Left colon (tissue), 2 donors: ENCODE data around the gene ASCL3. TPM values are rescaled to one million over a fixed set of nuclear protein-coding genes. Genes with fewer than 3 reads are reported as not detected.
"Not testable (repeated sequence)": the region's sequence is repeated elsewhere in the genome, so short reads cannot be mapped to it uniquely, and the experiment has no call there.

Source experiments
- ATAC-seq: fragments of 200-7000 bp; cut with Tn5 transposase; one replicate; pipeline ENCODE4 v1.9.1; 2020; ENCODE audit warnings: mild to moderate bottlenecking, moderate library complexity
- DNase-seq, 2 donors: peaks; one replicate each; pipeline ENCODE4 v3.0.0-alpha.2; 2020
- intact Hi-C, 2 donors: fragments of 100-400 bp; cut with DNase I in 1 of 2; cut with micrococcal nuclease in 1 of 2; formaldehyde crosslinking; loops; one replicate each; pipeline versions ENCODE4 v1.11.2 to v1.14.0; 2022; cut with DNase I, micrococcal nuclease
- total RNA-seq, 2 donors: library from RNA; stranded (reverse); fragmentation: NEBNext Ultra II Directional; extraction: Animal tissue kit (Norgen Biotek cat#: 25700); gene quantifications; one replicate each; pipeline ENCODE4 v1.2.1, GENCODE V29; 2021
- donor health status: DM: no; HTN: no; CAD: no.
- donor health status: DM: yes; HTN: yes; CAD: no.

ASCL3 gene
- total RNA-seq, 2 donors from 2014 or later: not detected

GRCh38 chr11:8917157-8917825 lies 25.5 kb downstream of the ASCL3 start:
- ATAC-seq (no peak), DNase-seq (no peak)
- intact Hi-C loops: loop anchor here in 1 of 2 donors (10.0 kb wide), 1 partner anchor 232 kb away; the partner anchor contains the start of genes RPL27A and TRIM66

- no peak for ATAC-seq
- intact Hi-C loops: loop anchor here in 1 of 2 donors (10.0 kb wide), 1 partner anchor 230 kb away; the partner anchor contains the start of genes RPL27A and TRIM66
- DNase-seq: no peak
Observed at GRCh38 chr11:8914661-8915018, 28.2 kb downstream of the ASCL3 start.

- intact Hi-C loops: loop anchor here in 1 of 2 donors (10.0 kb wide), 1 partner anchor 229 kb away; the partner anchor contains the start of genes RPL27A and TRIM66
- DNase-seq: peak in 1 of 2 donors; percentile 38
- no peak for ATAC-seq
Observed at GRCh38 chr11:8913961-8914660, 28.7 kb downstream of the ASCL3 start.

GRCh38 chr11:8911029-8911823 lies 31.6 kb downstream of the ASCL3 start, which contains the start of gene AKIP1:
Gene AKIP1, plus strand, starts transcription at chr11:8911189. Its CDS starts 261 bp downstream, at chr11:8911450.
- DNase-seq (peak; percentile 95), ATAC-seq (peak; percentile 98)
- intact Hi-C loops: loop anchor here in 1 of 2 donors (10.0 kb wide), 1 partner anchor 226 kb away; the partner anchor contains the start of genes RPL27A and TRIM66

- intact Hi-C loops: loop anchor here in 1 of 2 donors (10.0 kb wide), 1 partner anchor 226 kb away; the partner anchor contains the start of genes RPL27A and TRIM66
- DNase-seq (no peak), ATAC-seq (peak; percentile 8)
Observed at GRCh38 chr11:8910649-8911026, 32.2 kb downstream of the ASCL3 start.

- intact Hi-C loops: no loop called here
- DNase-seq: no peak
- ATAC-seq: no peak
Observed at GRCh38 chr11:8908099-8908498, 34.7 kb downstream of the ASCL3 start.

- no peak for DNase-seq
- no peak for ATAC-seq
- intact Hi-C loops: no loop called here
Observed at GRCh38 chr11:8907116-8907515, 35.7 kb downstream of the ASCL3 start.

GRCh38 chr11:8905528-8906165 lies 37.2 kb downstream of the ASCL3 start:
- no peak for ATAC-seq
- intact Hi-C loops: no loop called here
- no peak for DNase-seq

GRCh38 chr11:8899119-8899753 lies 43.6 kb downstream of the ASCL3 start:
- DNase-seq (no peak), ATAC-seq (no peak)
- intact Hi-C loops: no loop called here

- ATAC-seq, DNase-seq, intact Hi-C loops: not testable (repeated sequence)
Observed at GRCh38 chr11:8891185-8891584, 51.6 kb downstream of the ASCL3 start.

Other genes with a start within 250 kb of the ASCL3 start
- gene AKIP1, start 31.8 kb downstream of the ASCL3 start, total RNA-seq: 10 to 100 TPM; 12.9 to 15.6 TPM
- not detected for gene C11orf16, start 10.1 kb downstream of the ASCL3 start, total RNA-seq
- gene TMEM9B, start 21.4 kb upstream of the ASCL3 start, total RNA-seq: 10 to 100 TPM; 90.2 to 90.8 TPM
- gene NRIP3, start 61.0 kb upstream of the ASCL3 start, total RNA-seq: under 1 TPM; 0.27 to 0.75 TPM
- 1 to 10 TPM; 8.3 TPM for gene SCUBE2, start 148.6 kb upstream of the ASCL3 start, total RNA-seq